Epithelial cell of esophagus (primary cell): ENCODE measurements around the gene ZNF536.

Source experiments
- DNase-seq: peaks from one replicate; pipeline ENCODE4 v3.0.0; 2010; ENCODE audit warnings: low read depth
- H3K4me3 ChIP-seq: 2 replicates; pipeline ENCODE4 v1.5.1; 2011; ENCODE audit warnings: mild to moderate bottlenecking, low read length, control low read depth
- TF ChIP-seq, protein P1 (sequence below): IDR thresholded peaks from 2 replicates; pipeline ENCODE4 v1.5.1; 2011; ENCODE audit warnings: low read depth, mild to moderate bottlenecking, low read length, control low read depth, inconsistent platforms; ENCODE audit not compliant: insufficient read depth; ENCODE audit errors: missing control alignments

ZNF536 gene

GRCh38 chr19:30504272-30504671 lies 132.1 kb downstream of the ZNF536 start:
- DNase-seq = no peak
- H3K4me3 ChIP-seq = no peak overlapping the region
- TF ChIP-seq, protein P1, sequence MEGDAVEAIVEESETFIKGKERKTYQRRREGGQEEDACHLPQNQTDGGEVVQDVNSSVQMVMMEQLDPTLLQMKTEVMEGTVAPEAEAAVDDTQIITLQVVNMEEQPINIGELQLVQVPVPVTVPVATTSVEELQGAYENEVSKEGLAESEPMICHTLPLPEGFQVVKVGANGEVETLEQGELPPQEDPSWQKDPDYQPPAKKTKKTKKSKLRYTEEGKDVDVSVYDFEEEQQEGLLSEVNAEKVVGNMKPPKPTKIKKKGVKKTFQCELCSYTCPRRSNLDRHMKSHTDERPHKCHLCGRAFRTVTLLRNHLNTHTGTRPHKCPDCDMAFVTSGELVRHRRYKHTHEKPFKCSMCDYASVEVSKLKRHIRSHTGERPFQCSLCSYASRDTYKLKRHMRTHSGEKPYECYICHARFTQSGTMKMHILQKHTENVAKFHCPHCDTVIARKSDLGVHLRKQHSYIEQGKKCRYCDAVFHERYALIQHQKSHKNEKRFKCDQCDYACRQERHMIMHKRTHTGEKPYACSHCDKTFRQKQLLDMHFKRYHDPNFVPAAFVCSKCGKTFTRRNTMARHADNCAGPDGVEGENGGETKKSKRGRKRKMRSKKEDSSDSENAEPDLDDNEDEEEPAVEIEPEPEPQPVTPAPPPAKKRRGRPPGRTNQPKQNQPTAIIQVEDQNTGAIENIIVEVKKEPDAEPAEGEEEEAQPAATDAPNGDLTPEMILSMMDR = no peak

DNA sequence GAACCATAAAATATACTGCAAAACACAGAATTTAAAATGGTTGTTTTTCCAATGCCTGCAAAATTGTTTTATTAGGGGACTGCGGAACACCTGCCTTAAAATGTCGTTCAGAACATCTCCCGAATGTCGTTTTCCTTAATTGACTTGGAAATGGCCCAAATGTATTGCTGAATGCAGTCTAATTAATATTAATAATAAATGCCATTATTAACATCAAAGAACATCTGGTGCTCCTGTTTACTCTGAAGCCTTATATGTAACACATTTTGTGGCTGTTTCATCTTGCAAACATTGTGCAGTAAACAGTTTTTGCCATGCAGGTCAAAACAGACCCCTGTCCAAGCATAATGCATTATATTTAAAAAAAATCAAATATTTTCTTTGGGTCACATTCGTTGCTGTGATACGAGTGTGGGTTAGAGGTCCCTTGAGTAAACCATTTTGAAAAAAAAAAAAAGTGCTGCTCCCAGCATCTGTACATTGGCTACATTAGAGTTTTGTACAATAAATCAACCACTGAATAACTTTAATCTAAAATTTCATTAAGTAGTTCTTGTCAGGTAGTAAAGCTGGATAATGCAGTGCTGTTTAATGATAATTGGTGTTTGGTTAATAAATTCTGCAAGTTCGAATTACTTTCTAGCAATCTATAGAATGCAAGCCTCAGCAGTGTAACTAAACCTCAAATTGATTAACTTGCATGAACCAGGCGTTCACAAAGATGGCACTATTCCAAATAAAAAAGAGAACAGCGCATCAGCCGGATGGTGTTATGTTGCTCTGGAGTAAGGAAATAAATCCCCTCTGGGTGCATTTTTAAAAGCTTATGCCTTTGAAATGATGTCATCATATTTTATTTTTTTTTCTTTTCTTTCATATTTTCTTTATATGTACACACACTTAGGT lies 140.2 kb downstream of the ZNF536 start:
- DNase-seq = no peak
- H3K4me3 ChIP-seq = no peak overlapping the region
- TF ChIP-seq, protein P1 = no peak

- DNase-seq = no peak
- TF ChIP-seq, protein P1 = no peak
- no peak overlapping the region for H3K4me3 ChIP-seq
Measured at GRCh38 chr19:30513082-30513411, 140.9 kb downstream of the ZNF536 start.

- H3K4me3 ChIP-seq = no peak overlapping the region
- TF ChIP-seq, protein P1 = no peak
- DNase-seq = no peak
Measured at GRCh38 chr19:30516111-30516510, 143.9 kb downstream of the ZNF536 start.

DNA sequence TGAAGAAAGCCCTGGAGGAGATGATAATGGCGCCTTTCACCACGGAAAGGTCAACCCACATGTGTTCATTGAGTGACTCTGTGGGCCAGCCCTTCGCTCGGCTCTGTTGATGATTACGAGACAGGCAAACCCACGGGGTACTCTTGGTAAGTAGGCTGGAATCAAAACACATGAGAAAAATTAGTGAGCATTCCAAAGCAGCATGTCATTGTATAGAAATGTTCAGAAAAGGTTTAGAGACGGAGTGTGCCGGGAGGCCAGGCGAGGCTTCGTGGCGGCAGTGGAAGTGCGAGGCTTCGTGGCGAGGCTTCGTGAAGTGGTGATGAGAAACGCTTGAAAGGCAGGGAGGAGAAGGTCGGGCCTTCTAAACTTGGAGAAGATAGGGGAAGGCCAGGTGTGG lies 144.3 kb downstream of the ZNF536 start:
- H3K4me3 ChIP-seq = no peak overlapping the region
- TF ChIP-seq, protein P1 = no peak
- no peak for DNase-seq

DNA sequence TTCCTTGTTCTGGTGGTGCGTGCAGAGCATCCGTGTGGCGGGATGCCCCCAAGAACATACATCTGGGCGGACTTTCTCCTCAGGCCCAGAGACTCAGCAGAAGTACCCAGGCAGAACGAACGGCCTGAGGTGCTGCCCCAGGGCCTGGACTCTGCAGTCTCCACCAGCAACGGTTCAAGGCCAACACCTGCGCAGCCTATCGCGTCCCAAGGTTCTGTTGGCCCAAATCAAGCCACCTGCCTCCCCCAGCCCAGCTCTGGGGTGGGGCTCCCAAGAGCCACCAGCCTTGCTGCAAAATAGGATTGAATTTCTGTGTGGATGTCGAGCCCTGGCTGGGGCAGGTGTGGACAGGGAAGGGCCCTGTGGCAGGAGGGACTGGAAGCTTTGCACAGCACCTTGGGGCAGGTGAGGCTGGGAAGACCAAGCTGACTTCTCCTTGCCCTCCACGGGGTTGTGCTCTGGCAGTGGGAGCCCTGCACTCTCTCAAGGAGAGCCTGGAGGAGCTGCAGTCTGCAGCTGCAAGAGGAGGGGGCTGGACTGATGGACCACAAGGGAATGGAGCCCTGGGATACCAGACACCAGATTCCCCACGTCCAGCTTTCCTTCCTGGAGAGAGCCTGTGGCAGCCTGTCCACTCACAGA lies 146.9 kb downstream of the ZNF536 start:
- H3K4me3 ChIP-seq = no peak overlapping the region
- no peak for DNase-seq
- TF ChIP-seq, protein P1 = no peak
